ENCODE measurements around the gene C9orf43. TPM values are rescaled to one million over a fixed set of nuclear protein-coding genes. Genes with fewer than 3 reads are reported as not detected.
"Not testable (repeated sequence)": the region's sequence is repeated elsewhere in the genome, so short reads cannot be mapped to it uniquely, and the experiment has no call there.

Gene C9orf43
- total RNA-seq, 1 donor from 2014 or later: 0.49 TPM

DNA sequence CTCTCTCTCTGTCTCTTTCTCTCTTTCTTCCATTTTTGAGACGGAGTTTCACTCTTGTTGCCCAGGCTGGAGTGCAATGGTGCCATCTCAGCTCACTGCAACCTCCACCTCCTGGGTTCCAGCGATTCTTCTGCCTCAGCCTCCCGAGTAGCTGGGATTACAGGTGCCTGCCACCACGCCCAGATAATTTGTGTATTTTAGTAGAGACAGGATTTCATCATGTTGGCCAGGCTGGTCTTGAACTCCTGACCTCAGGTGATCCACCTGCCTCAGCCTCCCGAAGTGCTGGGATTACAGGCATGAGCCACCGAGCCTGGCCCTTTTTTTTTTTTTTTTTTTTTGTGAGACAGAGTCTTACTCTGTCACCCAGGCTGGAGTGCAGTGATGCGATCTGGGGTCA lies 29.1 kb upstream of the C9orf43 start:
- intact Hi-C loops (cut with micrococcal nuclease): not testable (repeated sequence)

DNA sequence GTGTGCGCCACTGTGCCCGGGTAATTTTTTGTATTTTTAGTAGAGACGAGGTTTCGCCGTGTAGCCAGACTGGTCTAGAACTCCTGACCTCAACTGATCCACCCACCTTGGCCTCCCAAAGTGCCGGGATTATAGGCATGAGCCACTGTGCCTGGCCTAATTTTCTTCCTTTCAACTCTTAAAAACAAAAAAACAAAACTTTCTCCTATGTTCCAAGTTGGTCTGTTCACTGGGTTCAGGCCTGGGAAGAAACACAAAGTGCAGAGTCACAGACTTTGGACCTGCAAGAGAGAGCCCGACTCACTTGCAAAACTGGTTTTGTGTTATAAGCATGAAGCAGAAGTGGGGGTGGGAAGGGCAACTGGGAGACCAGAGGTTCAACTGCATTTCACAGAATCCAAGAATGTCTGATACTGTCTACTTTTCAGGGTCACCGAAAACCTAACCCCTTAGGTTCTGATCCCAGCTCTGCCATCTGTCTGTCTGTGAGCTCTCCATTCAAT lies 28.6 kb upstream of the C9orf43 start:
- intact Hi-C loops (cut with micrococcal nuclease): no loop called here

DNA sequence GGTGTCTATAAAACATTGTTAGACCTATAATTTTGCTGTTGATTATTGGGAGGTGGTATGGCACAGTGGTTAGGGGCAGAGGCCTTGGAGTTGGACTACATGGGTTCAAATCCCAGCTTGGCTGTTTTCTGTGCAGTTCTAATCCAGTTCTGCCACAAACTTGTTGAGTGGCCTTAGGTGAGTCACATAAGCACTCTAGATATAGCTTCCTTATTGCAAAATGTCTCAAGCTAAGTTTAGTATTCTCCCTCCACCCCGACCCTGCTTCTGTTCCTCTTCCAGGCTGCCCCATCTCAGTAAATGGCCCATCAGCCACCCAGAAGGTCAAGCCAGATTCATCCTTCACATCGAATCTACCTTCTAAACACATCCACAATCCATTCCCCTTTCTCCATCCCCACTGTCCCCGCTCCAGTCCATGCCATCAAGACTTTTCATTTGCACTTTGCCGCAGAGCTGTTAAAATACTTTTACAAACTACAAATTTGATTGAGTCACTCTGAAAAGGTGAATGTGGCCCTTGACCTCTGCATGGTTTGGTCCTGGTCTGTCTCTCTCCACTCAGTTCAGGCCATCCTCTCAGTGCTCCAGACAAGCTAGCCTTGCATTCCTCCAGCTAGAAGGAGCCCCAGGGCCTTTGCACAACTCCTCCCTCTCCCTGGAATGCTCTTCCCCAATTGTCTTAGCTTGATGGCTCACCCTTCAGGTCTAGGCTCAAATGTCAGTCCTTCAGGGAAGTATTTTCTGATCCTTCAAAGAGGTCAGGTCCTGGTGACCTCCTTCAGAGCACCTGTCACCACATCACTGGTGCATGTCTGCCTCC lies 23.8 kb upstream of the C9orf43 start:
- intact Hi-C loops (cut with micrococcal nuclease): no loop called here

DNA sequence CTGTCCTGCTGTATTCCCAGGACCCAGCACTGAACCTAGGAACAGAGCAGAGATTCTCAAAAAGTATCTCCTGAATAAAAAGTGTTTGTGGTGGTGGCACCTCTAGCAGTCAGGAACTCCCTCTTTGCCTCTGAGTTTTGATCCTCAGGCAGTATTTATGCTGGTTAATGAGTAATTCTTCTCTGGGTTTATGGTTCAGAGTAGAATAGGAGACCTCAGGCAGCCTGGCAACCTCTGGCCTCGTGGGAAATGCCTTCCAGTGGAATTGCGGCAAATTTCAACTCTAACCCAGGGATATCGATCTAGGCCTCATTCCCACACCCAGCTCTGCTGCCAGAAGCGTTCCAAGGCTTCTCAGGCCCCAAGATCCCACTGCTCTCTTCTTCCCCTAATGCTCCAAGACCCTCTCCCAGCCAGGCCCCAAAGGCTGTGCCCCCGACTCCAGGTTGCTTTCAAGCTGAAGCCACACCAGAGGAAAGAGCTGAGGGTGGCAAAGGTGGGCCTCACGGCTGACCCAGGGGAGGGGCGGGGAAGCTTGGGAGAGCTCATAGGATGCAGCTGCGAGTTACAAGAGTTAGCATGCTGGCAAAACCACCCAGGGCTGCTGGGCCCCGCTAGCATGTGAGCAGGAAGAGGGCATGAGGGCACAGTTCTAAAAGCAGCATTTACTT lies 22.9 kb upstream of the C9orf43 start:
- intact Hi-C loops (cut with micrococcal nuclease): no loop called here

DNA sequence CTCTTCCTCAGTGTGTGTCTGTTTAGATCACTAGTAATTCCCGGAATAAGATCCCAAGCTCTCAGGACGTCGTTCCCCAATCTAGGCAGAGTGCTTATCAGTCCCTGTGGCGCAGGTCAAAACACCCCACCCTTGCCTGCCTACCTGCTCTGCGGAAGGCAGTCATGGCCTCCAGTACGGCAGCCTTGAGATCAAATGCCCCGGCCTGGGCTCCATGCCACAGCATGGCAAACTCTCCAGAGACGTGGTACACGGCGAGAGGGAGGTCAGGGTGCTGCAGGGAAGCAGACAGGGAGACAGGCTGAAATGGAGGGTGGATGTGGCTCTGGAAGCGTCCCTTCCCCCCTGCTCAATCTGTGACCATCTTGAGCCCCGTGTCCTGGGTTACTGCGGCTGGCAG lies 21.7 kb upstream of the C9orf43 start:
- intact Hi-C loops (cut with micrococcal nuclease): no loop called here

DNA sequence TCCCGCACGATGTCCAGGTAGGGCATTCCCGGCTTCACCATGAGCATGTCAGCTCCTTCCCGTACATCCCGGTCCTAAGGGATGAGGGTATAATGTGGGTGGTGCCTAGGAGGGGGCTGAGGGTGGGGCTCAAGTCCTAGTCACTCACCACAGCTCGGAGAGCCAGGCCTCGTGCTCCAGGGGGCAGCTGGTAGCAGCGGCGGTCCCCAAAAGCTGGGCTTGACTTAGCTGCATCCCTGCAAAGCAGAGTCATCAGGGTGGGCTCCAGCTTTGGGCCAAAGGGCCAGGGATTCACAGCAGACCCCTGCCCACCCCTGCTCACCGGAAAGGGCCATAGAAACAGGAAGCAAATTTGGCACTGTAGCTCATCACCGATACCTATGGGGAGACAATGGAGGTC lies 21.1 kb upstream of the C9orf43 start:
- intact Hi-C loops (cut with micrococcal nuclease): no loop called here

DNA sequence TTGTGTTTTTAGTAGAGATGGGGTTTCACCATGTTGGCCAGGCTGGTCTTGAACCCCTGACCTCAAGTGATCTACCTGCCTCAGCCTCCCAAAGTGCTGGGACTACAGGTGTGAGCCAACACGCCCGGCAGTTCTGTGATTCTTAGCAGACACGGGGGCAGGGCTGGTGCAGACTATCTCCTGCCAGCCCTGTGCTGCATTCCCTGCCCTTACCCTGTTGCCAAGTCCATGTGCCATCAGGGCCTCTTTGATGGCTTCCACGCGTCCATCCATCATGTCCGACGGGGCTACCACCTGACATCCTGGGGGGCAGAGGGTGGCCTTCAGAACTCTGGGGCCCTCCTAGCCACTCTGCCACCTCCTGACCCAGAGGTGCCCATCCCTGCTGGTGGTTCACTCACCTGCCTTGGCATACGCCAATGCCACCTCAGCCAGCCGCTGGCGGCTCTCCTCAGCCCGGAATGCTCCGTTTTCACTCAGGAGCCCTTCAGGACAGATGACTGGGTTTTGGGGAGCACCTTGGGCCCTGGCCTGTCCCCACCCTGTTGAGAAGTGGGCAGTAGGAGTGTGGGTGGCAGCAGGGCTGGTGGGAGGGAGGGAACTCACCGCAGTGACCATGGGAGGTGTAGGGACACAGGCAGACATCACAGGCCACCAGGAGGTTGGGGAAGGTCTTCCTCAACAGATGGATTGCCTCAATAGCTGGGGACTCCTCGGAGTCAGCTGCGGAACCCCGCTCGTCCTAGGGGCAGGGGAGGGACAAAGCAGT lies 20.2 kb upstream of the C9orf43 start:
- intact Hi-C loops (cut with micrococcal nuclease): no loop called here

DNA sequence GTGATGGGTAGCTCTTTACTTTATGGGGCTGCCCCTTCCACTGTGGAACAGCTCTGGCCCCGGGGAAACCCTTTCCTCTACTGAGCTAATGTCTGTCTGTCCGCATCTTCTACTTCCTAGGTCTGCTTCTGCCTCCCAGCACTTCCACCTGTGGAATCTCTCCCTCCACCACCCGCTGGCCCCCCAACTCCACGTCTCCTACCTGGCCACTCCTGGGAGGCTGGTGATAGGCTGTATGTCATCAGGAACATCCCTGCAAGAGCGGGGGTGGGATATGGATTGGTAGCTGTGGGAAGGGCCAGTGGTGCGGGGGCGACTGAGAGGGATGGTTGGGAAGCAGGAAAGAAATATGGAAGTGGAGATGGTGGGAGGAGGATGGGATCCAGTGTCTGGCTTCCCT lies 18.6 kb upstream of the C9orf43 start:
- intact Hi-C loops (cut with micrococcal nuclease): no loop called here

DNA sequence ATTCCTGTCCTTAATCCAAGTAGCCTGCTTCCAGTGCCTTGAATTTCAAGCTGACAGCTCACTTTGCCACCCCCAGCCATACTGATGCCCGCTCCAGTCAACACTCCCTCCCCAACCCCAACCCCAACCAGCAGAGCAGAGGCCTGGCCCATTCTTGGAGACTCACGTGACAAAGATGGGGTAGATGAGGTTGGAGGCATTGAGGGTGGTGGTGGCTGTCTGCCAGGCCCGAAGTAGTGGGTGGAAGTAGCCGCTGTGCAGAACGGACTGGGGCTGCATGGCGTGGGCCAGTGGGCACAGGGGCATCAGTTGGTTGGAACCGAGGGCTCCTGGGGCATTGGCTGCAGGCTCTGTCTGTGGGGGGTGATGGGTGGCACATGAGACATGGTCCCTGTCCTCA lies 17.3 kb upstream of the C9orf43 start:
- intact Hi-C loops (cut with micrococcal nuclease): no loop called here

DNA sequence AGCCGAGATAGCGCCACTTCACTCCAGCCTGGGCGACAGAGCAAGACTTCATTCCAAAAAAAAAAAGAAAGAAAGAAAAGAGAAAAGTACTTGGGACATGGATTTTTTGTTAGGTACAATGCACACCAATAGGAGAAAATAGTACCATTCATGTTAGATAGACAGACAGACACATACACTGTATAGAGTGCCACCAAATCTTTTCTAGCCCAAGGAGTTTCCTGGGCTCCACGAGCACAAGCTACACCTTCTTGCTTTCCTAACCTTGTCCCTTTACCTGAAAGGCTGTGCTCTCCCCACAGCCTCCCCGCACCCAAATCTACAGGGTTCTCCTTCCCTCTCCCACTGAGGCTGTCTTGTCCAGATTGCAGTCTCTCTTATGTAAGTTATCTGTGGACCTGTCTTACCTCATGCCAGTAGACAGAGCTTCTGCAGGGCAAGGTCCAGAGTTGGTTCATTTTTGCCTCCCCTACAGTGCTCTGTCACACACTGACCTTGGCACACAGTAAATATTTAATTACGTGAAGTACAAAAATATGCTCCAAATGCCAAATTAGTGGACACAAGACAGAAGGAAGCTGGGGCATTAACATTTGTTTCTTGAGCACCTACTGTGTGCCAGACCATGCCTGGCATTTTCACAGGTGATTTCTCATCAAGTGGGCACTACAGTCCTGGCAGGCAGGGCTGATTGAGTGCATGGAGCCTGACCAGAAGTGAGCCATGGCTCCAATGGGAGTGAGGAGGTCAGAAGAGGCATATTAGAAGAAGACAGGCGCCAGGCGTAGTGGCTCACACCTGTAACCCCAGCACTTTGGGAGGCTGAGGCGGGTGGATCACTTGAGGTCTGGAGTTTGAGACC lies 15.3 kb upstream of the C9orf43 start:
- intact Hi-C loops (cut with micrococcal nuclease): no loop called here

DNA sequence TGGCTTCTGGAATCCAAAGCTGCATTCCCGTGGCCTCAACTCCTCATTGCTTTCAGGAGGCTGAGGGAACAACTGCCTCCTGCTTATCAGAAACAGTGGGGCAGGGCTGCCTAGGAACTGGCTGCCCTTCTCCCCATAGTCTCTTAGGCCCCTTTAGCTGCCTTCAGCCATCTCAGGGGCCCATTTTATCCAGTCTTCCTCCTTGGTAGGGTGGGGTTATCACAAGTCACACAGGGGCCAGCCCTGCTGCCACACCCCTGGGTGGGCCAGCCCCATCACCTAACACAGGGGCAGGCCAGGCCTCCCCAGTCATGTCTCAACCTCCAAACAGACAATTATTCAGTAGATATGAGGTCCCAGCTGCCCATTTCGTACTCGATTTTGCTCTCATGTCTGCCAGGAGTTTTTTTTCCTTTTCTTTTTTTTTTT lies 13.3 kb upstream of the C9orf43 start:
- intact Hi-C loops (cut with micrococcal nuclease): no loop called here

DNA sequence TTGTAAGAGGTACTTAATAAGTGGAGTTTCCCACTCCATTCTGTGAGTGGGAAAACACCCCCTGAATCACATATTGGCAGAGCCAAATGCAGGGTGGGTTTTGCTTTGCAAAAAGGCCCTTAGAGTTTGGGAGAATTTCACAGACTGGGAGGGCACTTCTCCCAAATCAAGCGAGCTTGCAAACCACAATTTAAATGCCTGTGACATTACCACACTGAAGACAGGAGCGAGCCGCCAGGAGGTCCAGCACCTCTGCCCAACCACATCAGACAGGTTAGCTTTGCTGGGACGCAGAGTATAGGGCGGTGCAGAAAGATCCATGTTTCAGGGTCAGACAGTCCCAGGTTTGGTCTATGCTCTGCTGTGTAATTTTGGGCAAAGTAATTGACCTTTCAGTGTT lies 11.8 kb upstream of the C9orf43 start:
- intact Hi-C loops (cut with micrococcal nuclease): no loop called here

DNA sequence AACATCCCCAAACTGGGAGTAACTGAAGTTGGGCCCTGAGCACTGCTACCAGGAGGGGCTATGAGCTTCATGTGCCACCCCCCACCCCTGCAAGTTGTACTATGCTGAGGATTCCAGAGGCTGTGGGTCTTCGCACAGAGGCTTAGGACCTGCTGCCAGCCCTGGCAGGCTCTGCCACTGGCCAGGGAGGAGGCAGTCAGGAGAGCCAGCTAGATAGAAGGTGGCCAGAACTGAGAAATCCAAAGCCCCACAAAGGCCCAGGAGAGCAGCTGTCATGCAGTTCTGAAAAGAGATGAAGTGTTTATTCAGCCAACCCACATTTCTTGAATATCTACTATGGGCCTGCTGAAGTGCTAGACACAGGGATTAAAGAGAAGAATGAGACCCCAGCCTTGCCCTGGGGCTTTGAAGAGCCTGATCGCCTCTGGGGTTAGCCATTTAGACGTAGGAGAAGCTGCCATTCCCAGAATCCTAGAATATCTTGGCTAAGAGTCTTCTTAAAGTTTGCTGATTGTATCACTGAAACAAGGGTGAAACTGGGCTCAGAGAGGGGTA lies 10.8 kb upstream of the C9orf43 start:
- intact Hi-C loops (cut with micrococcal nuclease): loop anchor here (5.0 kb wide), 1 partner anchor 682 kb away; the partner anchor contains the start of gene INIP

DNA sequence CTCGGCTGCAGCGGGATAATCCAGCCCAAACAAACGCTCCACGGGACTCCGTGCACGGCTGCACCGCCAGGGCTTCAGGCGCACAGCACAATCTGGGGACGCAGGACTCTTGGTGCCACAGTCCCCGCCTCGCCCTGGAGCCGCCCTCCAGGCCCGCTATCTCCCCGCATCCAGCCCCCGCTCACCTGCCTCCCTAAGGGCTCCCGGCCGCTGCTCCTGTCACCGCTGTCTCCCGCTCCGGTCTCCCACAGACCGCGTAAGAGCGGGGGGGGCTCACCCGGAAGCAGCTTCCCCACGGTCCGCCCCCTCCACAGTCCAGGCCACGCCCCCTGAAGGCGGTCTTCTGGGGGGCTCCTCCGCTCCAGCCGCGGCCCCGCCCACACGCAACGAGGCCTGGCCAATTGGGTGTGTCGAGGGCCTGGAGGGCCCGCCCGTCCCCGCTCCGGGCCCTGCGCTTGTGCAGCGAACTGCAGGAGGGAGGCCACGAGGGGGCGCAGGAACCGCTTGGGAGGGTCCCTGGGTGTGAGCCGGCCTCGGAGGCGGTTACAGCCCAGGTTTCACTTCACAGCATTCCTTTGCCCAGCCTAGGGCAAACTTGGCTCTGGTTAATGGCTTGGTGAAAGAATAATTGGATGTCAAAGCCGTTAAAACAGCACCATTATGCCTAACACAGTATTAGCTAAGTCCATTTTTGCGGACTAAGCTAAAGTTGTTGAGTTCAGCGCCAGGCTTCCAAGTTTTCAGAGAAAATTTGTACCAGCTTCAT lies 9.3 kb upstream of the C9orf43 start, which contains the start of gene ALAD:
Gene ALAD, minus strand, starts transcription at position 258 of the 766 bp plus-strand sequence. CDS start 7,725 bp downstream, outside the sequence.
- intact Hi-C loops (cut with micrococcal nuclease): loop anchor here (1.0 to 5.0 kb wide), 14 partner anchors 9 to 1919 kb away; partner anchors contain the start of genes ATP6V1G1, C9orf43, CDC26 and FKBP15

DNA sequence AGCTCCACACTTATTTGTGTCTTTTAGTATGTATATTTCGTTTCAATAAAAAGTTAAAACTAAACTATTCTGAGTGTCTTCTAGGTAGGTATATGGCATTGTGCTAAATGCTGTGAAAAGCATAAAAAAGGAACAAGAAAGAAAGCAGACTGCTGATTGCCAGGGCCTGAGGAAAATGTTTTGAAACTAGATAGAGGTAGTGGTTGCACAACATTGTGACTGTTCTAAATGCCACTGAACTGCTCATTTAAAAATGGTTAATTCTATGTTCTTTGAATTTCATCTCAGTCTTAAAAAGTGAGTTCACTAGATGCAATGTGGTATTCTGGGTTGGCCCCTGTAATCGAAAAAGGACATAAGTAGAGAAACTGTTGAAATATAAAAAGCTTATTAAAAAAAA lies 6.9 kb upstream of the C9orf43 start:
- intact Hi-C loops (cut with micrococcal nuclease): loop anchor here (5.0 kb wide), 1 partner anchor 686 kb away; the partner anchor contains the start of gene INIP

DNA sequence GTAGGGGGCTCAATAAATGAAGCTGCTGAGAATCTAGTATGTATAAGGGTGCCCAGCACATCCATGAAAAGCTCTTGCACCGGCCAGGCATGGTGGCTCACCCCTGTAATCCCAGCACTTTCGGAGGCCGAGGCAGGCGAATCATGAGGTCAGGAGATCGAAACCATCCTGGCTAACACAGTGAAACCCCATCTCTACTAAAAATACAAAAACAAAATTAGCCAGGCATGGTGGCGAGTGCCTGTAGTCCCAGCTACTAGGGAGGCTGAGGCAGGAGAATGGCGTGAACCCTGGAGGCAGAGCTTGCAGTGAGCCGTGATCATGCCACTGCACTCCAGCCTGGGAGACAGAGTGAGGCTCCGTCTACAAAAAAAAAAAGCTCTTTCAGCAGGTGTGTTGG lies 4.2 kb upstream of the C9orf43 start:
- intact Hi-C loops (cut with micrococcal nuclease): not testable (repeated sequence)

DNA sequence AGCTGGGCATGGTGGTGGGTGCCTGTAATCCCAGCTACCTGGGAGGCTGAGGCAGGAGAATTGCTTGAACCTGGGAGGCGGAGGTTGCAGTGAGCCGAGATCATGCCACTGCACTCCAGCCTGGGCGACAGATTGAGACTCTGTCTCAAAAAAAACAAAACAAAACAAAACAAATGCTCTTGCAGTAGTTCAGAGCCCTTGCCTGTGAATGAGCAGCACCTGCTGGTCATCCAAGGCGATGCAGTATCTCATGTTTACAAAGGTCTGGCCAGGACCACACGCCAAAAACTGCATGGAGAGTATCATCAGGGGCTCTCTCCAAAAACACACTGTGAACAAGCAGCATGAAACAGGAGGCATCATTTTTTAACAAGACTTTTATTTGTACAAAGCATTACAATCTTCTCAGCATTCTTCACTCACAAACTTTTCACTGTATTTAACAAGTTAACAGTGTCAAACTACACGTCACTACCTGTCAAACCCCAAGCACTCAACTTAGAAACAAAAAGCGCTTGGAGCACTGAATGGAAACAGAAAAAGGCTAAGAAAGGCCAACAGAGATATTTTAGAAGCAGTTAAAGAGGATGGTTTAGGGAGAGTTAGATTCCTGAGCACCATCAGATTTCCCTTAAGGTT lies 3.6 kb upstream of the C9orf43 start:
- intact Hi-C loops (cut with micrococcal nuclease): loop anchor here (1.0 kb wide), 1 partner anchor 98 kb away; no protein-coding TSS in a partner anchor

DNA sequence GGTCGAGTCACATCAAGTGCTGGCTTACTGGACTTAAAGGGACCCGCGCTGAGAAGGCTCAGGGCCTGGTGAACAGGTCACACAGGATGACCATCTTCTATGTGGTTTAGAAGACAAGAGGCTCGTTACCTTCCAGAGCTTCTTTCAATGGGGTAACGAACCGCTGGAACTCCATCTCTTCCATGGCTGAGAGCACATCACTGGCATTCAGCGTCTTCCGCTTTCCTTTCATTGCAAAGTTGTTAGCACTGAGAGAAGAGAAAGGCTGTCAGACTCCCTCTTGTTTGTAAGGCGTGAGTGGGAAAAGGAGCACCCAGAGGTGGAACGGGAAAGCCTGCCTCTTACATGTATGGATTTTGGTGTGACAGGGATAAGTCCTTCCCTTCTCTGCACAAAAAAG lies 1.1 kb upstream of the C9orf43 start:
- intact Hi-C loops (cut with micrococcal nuclease): no loop called here

DNA sequence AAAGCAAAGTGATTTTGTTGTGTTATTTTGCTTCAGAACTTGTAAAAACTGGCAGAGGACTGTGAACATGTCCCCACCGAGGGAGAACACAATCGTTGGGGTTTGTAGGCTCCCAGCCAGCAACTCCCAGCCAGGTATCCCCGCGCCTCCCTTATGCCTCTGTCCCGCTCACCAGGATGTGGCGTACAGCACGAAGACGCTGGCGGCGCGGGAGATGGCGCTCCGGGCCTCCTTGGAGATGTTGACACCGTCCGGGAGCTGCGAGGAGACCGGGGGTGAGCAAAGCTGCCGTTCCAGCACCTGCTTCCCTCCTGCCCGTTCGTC lies 702 bp upstream of the C9orf43 start:
- intact Hi-C loops (cut with micrococcal nuclease): loop anchor here (1.0 to 10.0 kb wide), 17 partner anchors 9 to 1235 kb away; partner anchors contain the start of genes AKNA, ALAD, CDC26 and FKBP15

All from T-helper 1 cell treated with Interleukin-12 subunit alpha and Interleukin-12 subunit beta and Interleukin-4 antibody, amounts not matched to agents 30 ng/mL and 1 ng/mL, for 36 hours (primary cell).